HEK293T (cell line): Measurements from ENCODE around the gene PSMD3.

Experiments
- ARNT ChIP-seq: fragments of 450-650 bp; IDR thresholded peaks from 2 replicates; pipeline ENCODE4 v1.6.1; 2017; ENCODE audit warnings: mild to moderate bottlenecking
- ELF4 ChIP-seq: fragments of 450-650 bp; IDR thresholded peaks from 2 replicates; pipeline ENCODE4 v1.6.1; 2017; ENCODE audit warnings: antibody characterized with exemption
- FOXM1 ChIP-seq: fragments of 450-650 bp; IDR thresholded peaks from 2 replicates; pipeline ENCODE4 v1.6.1; 2017; ENCODE audit warnings: mild to moderate bottlenecking, borderline replicate concordance
- HDGF ChIP-seq: fragments of 450-650 bp; IDR thresholded peaks from 2 replicates; pipeline ENCODE4 v1.6.1; 2017; ENCODE audit warnings: antibody characterized with exemption, borderline replicate concordance
- L3MBTL2 ChIP-seq: fragments of 450-650 bp; conservative IDR thresholded peaks from 2 replicates; pipeline ENCODE4 v1.6.1; 2016; ENCODE audit warnings: mild to moderate bottlenecking
- LEF1 ChIP-seq: fragments of 450-650 bp; IDR thresholded peaks from 2 replicates; pipeline ENCODE4 v1.6.1; 2017; ENCODE audit warnings: mild to moderate bottlenecking, borderline replicate concordance
- SP1 ChIP-seq: fragments of 450-650 bp; IDR thresholded peaks from 2 replicates; pipeline ENCODE4 v1.6.1; 2017
- TARDBP ChIP-seq: fragments of 450-650 bp; IDR thresholded peaks from 2 replicates; pipeline ENCODE4 v1.6.1; 2016

- no peak for TF ChIP-seq TARDBP
- no peak for TF ChIP-seq ARNT
- no peak for TF ChIP-seq FOXM1
- TF ChIP-seq LEF1: no peak
- TF ChIP-seq ELF4: no peak
- TF ChIP-seq SP1: no peak
- no peak for TF ChIP-seq HDGF
- TF ChIP-seq L3MBTL2: no peak
Measured at GRCh38 chr17:39944393-39944711, 36.3 kb upstream of the PSMD3 start.
